Panc1 (cell line): ENCODE results near the gene EPHB1. TPM values are rescaled to one million over a fixed set of nuclear protein-coding genes. Genes with fewer than 3 reads are reported as not detected.

Source experiments
- ATAC-seq: fragments of 200-7000 bp; cut with Tn5 transposase; 2 replicates; pipeline ENCODE4 v1.9.1; 2020; ENCODE audit warnings: mild to moderate bottlenecking, moderate library complexity
- BruUV-seq: library from RNA; stranded (reverse); fragments of 400-500 nt; replicated peaks from 2 replicates; lab custom pipeline; 2021; lab: Mats Ljungman, UMichigan
- CTCF ChIA-PET: fragments of 300-600 bp; sonication (Branson Sonifier 250); formaldehyde crosslinking; loops from one replicate; lab custom pipeline; 2022; ENCODE audit warnings: antibody characterized with exemption; lab: Charles Lee
- POLR2A ChIA-PET: fragments of 300-600 bp; sonication (Branson Sonifier 250); formaldehyde crosslinking; loops from one replicate; lab custom pipeline; 2022; ENCODE audit warnings: antibody characterized with exemption; lab: Charles Lee
- DNase-seq: peaks from one replicate; pipeline ENCODE4 v3.0.0-alpha.2; 2010; ENCODE audit warnings: low read depth, low spot score
- H3K27ac ChIP-seq: 2 replicates; pipeline ENCODE4 v1.5.1; 2011; ENCODE audit warnings: mild to moderate bottlenecking, low read length, inconsistent platforms
- H3K27me3 ChIP-seq: fragments of 200-500 bp; sonication (Bioruptor generic); 2 replicates; pipeline ENCODE4 v1.6.0; 2014; ENCODE audit warnings: low read length, inconsistent platforms; ENCODE audit not compliant: control insufficient read depth, insufficient read depth
- H3K36me3 ChIP-seq: fragments of 200-500 bp; sonication (Bioruptor generic); 2 replicates; pipeline ENCODE4 v1.5.1; 2014; ENCODE audit warnings: inconsistent platforms, mild to moderate bottlenecking, low read length, moderate library complexity; ENCODE audit not compliant: control insufficient read depth, insufficient read depth
- H3K4me1 ChIP-seq: 2 replicates; pipeline ENCODE4 v1.5.1; 2011; ENCODE audit warnings: inconsistent platforms, mild to moderate bottlenecking, low read length, moderate library complexity; ENCODE audit not compliant: control insufficient read depth, insufficient read depth
- H3K4me3 ChIP-seq, 2 experiments: 2 replicates each; pipeline ENCODE4 v1.5.1; 2011 to 2012; ENCODE audit warnings: low read depth in 2 of 2, low read length in 2 of 2, mild to moderate bottlenecking in 2 of 2, inconsistent platforms in 1 of 2, moderate library complexity in 1 of 2
- H3K9me3 ChIP-seq: fragments of 200-500 bp; sonication (Bioruptor generic); 2 replicates; pipeline ENCODE4 v1.5.1; 2014; ENCODE audit warnings: low read depth, mild to moderate bottlenecking, inconsistent platforms, low read length, moderate library complexity; ENCODE audit not compliant: control insufficient read depth, insufficient read depth
- POLR2AphosphoS5 ChIP-seq: IDR thresholded peaks from 2 replicates; pipeline ENCODE4 v1.6.1; 2012; ENCODE audit warnings: mild to moderate bottlenecking, low read depth, low read length, moderate library complexity
- SIN3A ChIP-seq: IDR thresholded peaks from 2 replicates; pipeline ENCODE4 v1.6.1; 2012; ENCODE audit warnings: low read depth, mild to moderate bottlenecking, low read length, moderate library complexity, borderline replicate concordance; ENCODE audit not compliant: insufficient read depth
- TCF7L2 ChIP-seq: IDR thresholded peaks from 2 replicates; pipeline ENCODE4 v1.6.1; 2011; ENCODE audit warnings: mild to moderate bottlenecking, low read depth, low read length, inconsistent platforms
- in situ Hi-C: cut with HindIII; loops from 2 replicates; pipeline ENCODE4 v1.10.0; 2016; ENCODE audit warnings: low sequenced_read_pairs, low pct_unique_long_range_greater_than_20kb
- intact Hi-C: fragments of 100-400 bp; cut with micrococcal nuclease; formaldehyde crosslinking; loops from one replicate; pipeline ENCODE4 v1.10.0; 2022; ENCODE audit not compliant: unreplicated experiment
- total RNA-seq: library from RNA; stranded (reverse); gene quantifications from one replicate; pipeline ENCODE4 v1.2.1, GENCODE V29; 2021; ENCODE audit not compliant: unreplicated experiment
- TF ChIP-seq, protein P1 (sequence below): fragments of 450-650 bp; IDR thresholded peaks from 2 replicates; pipeline ENCODE4 v1.5.1; 2017; ENCODE audit warnings: mild to moderate bottlenecking
- TF ChIP-seq, protein P2 (sequence below), 2 experiments: IDR thresholded peaks; 2 replicates each; pipeline ENCODE4 v1.6.1; 2011 to 2012; ENCODE audit warnings: low read depth in 2 of 2, control low read depth in 1 of 2, low read length in 1 of 2, mild to moderate bottlenecking in 1 of 2, moderate library complexity in 1 of 2; ENCODE audit not compliant: insufficient read depth in 1 of 2

The EPHB1 gene
- total RNA-seq, 1 experiment from 2014 or later: 0.46 TPM

DNA sequence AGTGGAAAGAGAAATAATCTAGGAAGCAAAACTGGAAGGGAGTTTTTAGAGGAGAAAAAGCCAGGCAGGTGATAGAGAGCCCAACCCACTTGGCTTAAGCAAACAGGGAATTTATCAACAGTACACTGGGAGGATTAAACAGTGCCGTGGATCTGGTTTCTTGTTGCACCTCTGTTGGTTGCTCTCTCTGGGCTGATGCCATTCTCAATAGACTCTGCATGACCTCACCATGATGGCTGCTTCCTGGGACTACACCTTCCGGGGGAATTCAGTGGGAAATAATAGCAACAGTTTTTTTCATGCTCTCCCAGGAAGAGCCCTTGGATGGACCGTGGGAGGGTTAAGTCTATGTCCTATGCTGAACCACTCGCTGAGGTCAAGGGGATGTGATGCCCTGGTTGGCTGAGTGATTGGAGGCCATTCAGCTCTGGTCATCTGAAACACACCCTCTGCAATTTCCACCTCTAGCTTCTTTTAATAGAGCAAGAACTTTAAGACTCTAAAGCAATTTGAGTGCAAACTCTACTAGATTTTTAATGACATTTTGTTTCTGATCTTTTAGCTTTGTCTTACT lies 74.2 kb downstream of the EPHB1 start:
- CTCF ChIA-PET: no interaction called here
- ATAC-seq: no peak

DNA sequence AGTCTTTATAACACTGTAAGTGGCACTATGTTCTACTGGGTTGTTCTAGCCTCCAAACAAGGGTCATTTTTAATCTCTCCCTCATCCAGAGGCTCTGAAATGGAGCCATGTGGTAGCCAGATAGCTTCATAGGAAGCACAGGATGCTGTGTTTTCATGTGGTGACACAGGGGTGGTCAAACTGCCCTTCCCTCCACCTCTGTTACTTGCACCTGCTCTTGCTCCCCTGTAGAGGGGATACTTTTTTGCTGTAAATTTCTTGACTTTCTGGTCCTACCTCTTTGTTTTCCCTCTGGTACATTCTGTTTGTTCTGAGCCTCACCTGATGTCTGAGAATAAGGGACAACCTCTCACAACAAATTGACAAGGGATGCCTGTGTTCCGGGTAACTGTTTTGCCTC lies 76.8 kb downstream of the EPHB1 start:
- no peaks in the 10 kb centered on the region for H3K4me1 ChIP-seq
- ATAC-seq (no peak), DNase-seq (no peak)
- no peaks in the 10 kb centered on the region for H3K9me3 ChIP-seq
- peaks cover 12% of the 10 kb centered on the region; the same call in 1 of the 2 replicates for H3K27me3 ChIP-seq
- POLR2A ChIA-PET: no interaction called here
- H3K27ac ChIP-seq: no peak overlapping the region
- CTCF ChIA-PET: no interaction called here
- intact Hi-C loops: no loop called here
- BruUV-seq: no TSS peak
- no peak overlapping the region for H3K4me3 ChIP-seq
- in situ Hi-C loops: no loop called here
- H3K36me3 ChIP-seq: no peaks in the 10 kb centered on the region
- TF ChIP-seq SIN3A: no peak
- TF ChIP-seq TCF7L2: no peak
- TF ChIP-seq, protein P1, sequence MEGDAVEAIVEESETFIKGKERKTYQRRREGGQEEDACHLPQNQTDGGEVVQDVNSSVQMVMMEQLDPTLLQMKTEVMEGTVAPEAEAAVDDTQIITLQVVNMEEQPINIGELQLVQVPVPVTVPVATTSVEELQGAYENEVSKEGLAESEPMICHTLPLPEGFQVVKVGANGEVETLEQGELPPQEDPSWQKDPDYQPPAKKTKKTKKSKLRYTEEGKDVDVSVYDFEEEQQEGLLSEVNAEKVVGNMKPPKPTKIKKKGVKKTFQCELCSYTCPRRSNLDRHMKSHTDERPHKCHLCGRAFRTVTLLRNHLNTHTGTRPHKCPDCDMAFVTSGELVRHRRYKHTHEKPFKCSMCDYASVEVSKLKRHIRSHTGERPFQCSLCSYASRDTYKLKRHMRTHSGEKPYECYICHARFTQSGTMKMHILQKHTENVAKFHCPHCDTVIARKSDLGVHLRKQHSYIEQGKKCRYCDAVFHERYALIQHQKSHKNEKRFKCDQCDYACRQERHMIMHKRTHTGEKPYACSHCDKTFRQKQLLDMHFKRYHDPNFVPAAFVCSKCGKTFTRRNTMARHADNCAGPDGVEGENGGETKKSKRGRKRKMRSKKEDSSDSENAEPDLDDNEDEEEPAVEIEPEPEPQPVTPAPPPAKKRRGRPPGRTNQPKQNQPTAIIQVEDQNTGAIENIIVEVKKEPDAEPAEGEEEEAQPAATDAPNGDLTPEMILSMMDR: no peak
- TF ChIP-seq, protein P2, sequence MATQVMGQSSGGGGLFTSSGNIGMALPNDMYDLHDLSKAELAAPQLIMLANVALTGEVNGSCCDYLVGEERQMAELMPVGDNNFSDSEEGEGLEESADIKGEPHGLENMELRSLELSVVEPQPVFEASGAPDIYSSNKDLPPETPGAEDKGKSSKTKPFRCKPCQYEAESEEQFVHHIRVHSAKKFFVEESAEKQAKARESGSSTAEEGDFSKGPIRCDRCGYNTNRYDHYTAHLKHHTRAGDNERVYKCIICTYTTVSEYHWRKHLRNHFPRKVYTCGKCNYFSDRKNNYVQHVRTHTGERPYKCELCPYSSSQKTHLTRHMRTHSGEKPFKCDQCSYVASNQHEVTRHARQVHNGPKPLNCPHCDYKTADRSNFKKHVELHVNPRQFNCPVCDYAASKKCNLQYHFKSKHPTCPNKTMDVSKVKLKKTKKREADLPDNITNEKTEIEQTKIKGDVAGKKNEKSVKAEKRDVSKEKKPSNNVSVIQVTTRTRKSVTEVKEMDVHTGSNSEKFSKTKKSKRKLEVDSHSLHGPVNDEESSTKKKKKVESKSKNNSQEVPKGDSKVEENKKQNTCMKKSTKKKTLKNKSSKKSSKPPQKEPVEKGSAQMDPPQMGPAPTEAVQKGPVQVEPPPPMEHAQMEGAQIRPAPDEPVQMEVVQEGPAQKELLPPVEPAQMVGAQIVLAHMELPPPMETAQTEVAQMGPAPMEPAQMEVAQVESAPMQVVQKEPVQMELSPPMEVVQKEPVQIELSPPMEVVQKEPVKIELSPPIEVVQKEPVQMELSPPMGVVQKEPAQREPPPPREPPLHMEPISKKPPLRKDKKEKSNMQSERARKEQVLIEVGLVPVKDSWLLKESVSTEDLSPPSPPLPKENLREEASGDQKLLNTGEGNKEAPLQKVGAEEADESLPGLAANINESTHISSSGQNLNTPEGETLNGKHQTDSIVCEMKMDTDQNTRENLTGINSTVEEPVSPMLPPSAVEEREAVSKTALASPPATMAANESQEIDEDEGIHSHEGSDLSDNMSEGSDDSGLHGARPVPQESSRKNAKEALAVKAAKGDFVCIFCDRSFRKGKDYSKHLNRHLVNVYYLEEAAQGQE (IDR thresholded peaks at IDR 0.05; ENCODE audit: insufficient read depth in 1 of 2, low read depth in 2 of 2, low read length in 1 of 2): no peak
- TF ChIP-seq POLR2AphosphoS5: no peak

More for the DNA sequence above, 74.2 kb downstream of the EPHB1 start:
- Histone ChIP-seq H3K27me3 (peaks cover 13% of the 10 kb centered on the region), H3K36me3 (no peaks in the 10 kb centered on the region), H3K27ac (no peak overlapping the region), H3K4me1 (no peaks in the 10 kb centered on the region), H3K9me3 (no peaks in the 10 kb centered on the region), H3K4me3 (no peak overlapping the region)
- no TSS peak for BruUV-seq
- intact Hi-C loops: no loop called here
- DNase-seq: no peak
- TF ChIP-seq, protein P2 (IDR thresholded peaks at IDR 0.05; ENCODE audit: insufficient read depth in 1 of 2, low read depth in 2 of 2, low read length in 1 of 2): no peak
- TF ChIP-seq, protein P1: no peak
- TF ChIP-seq SIN3A (no peak), POLR2AphosphoS5 (no peak)
- in situ Hi-C loops: no loop called here
- POLR2A ChIA-PET: no interaction called here
